ENCODE results near the gene EZR.

DNA sequence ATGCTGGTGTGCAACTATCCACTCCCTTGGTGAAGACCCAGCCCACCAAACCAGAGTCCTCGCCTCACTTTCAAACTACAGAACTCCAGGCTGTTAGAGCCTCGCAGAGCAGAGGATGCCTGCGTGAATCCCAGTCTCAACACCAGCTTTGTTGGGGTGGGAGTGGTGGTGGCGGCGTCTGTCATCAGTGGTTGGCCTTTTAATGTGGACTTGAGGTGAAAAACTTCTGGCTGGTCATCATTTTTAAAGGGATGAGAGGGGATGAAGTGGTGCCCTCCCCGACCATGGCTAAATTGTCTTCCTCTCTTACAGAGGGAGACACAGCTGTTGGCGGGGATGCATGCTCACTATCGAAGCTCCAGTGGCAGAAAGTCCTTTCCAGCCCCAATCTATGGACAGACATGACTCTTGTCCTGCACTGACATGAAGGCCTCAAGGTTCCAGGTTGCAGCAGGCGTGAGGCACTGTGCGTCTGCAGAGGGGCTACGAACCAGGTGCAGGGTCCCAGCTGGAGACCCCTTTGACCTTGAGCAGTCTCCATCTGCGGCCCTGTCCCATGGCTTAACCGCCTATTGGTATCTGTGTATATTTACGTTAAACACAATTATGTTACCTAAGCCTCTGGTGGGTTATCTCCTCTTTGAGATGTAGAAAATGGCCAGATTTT lies 54.9 kb downstream of the EZR start:
- TF ChIP-seq YY1 (IDR thresholded peaks at IDR 0.05; ENCODE audit: extremely low read depth, insufficient replicate concordance, low read depth, low read length) (no peak), ZNF274 (IDR thresholded peaks at IDR 0.05; ENCODE audit: low read depth, low read length) (no peak), POLR2A (IDR thresholded peaks at IDR 0.05; ENCODE audit: borderline replicate concordance, extremely low read depth, insufficient read depth, insufficient read length) (no peak), CEBPB (IDR thresholded peaks at IDR 0.05; ENCODE audit: low read depth) (no peak), REST (IDR thresholded peaks at IDR 0.05; ENCODE audit: low read depth) (no peak), EZH2 (IDR thresholded peaks at IDR 0.05) (no peak), ELF1 (IDR thresholded peaks at IDR 0.05; ENCODE audit: borderline replicate concordance, low read depth) (no peak), TCF7L2 (IDR thresholded peaks at IDR 0.05; ENCODE audit: borderline replicate concordance, extremely low read depth, insufficient read depth, insufficient read length) (no peak)
- TF ChIP-seq, protein P1, sequence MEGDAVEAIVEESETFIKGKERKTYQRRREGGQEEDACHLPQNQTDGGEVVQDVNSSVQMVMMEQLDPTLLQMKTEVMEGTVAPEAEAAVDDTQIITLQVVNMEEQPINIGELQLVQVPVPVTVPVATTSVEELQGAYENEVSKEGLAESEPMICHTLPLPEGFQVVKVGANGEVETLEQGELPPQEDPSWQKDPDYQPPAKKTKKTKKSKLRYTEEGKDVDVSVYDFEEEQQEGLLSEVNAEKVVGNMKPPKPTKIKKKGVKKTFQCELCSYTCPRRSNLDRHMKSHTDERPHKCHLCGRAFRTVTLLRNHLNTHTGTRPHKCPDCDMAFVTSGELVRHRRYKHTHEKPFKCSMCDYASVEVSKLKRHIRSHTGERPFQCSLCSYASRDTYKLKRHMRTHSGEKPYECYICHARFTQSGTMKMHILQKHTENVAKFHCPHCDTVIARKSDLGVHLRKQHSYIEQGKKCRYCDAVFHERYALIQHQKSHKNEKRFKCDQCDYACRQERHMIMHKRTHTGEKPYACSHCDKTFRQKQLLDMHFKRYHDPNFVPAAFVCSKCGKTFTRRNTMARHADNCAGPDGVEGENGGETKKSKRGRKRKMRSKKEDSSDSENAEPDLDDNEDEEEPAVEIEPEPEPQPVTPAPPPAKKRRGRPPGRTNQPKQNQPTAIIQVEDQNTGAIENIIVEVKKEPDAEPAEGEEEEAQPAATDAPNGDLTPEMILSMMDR (IDR thresholded peaks at IDR 0.05 in 2 of 3, conservative IDR thresholded peaks at IDR 0.05 in 1 of 3; ENCODE audit: borderline replicate concordance in 1 of 3, insufficient read depth in 1 of 3, low read depth in 2 of 3, low read length in 2 of 3): no peak
- TF ChIP-seq, protein P2, sequence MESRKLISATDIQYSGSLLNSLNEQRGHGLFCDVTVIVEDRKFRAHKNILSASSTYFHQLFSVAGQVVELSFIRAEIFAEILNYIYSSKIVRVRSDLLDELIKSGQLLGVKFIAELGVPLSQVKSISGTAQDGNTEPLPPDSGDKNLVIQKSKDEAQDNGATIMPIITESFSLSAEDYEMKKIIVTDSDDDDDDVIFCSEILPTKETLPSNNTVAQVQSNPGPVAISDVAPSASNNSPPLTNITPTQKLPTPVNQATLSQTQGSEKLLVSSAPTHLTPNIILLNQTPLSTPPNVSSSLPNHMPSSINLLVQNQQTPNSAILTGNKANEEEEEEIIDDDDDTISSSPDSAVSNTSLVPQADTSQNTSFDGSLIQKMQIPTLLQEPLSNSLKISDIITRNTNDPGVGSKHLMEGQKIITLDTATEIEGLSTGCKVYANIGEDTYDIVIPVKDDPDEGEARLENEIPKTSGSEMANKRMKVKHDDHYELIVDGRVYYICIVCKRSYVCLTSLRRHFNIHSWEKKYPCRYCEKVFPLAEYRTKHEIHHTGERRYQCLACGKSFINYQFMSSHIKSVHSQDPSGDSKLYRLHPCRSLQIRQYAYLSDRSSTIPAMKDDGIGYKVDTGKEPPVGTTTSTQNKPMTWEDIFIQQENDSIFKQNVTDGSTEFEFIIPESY (IDR thresholded peaks at IDR 0.05; ENCODE audit: extremely low read depth, insufficient replicate concordance, low read length): peak; percentile 75

Measured in HCT116 (cell line).